Fibroblast of skin of left biceps (primary cell): Measurements from ENCODE around the gene TOMM7.
"Not testable (repeated sequence)": the region's sequence is repeated elsewhere in the genome, so short reads cannot be mapped to it uniquely, and the experiment has no call there.

ENCODE experiments used
- DNase-seq, 2 experiments: peaks; one replicate each; pipeline ENCODE4 v3.0.0-alpha.2; 2013; ENCODE audit warnings: low read depth in 2 of 2

Gene TOMM7

GRCh38 chr7:22853674-22854157 lies 31.1 kb upstream of the TOMM7 start:
- DNase-seq, result no peak

- no peak for DNase-seq
These were observed 30.5 kb upstream of the TOMM7 start for GRCh38 chr7:22853138-22853537.

GRCh38 chr7:22851145-22851544 lies 28.5 kb upstream of the TOMM7 start:
- no peak for DNase-seq

- DNase-seq, result not testable (repeated sequence)
These were observed 27.7 kb upstream of the TOMM7 start for GRCh38 chr7:22850394-22850793.

GRCh38 chr7:22849662-22850061 lies 27.0 kb upstream of the TOMM7 start:
- DNase-seq, result no peak

- no peak for DNase-seq
These were observed 26.5 kb upstream of the TOMM7 start for GRCh38 chr7:22849172-22849571.

- DNase-seq, result no peak
These were observed 24.3 kb upstream of the TOMM7 start for GRCh38 chr7:22846961-22847360.

GRCh38 chr7:22845221-22845834 lies 22.7 kb upstream of the TOMM7 start:
- DNase-seq, result no peak

- no peak for DNase-seq
These were observed 21.1 kb upstream of the TOMM7 start for GRCh38 chr7:22843681-22844309.

- DNase-seq, result no peak
These were observed 20.3 kb upstream of the TOMM7 start for GRCh38 chr7:22842973-22843372.

- no peak for DNase-seq
These were observed 19.8 kb upstream of the TOMM7 start for GRCh38 chr7:22842383-22842941.

- no peak for DNase-seq
These were observed 19.3 kb upstream of the TOMM7 start for GRCh38 chr7:22841954-22842353.

- no peak for DNase-seq
These were observed 14.7 kb upstream of the TOMM7 start for GRCh38 chr7:22837308-22837707.

GRCh38 chr7:22836506-22836905 lies 13.9 kb upstream of the TOMM7 start:
- not testable (repeated sequence) for DNase-seq

- DNase-seq, result no peak
These were observed 11.3 kb upstream of the TOMM7 start for GRCh38 chr7:22833957-22834356.

GRCh38 chr7:22833113-22833855 lies 10.6 kb upstream of the TOMM7 start:
- no peak for DNase-seq

- no peak for DNase-seq
These were observed 9.8 kb upstream of the TOMM7 start for GRCh38 chr7:22832401-22832800.

- no peak for DNase-seq
These were observed 9.1 kb upstream of the TOMM7 start for GRCh38 chr7:22831602-22832305.

- DNase-seq, result no peak
These were observed 4.9 kb upstream of the TOMM7 start for GRCh38 chr7:22827563-22827962.

GRCh38 chr7:22826593-22826992 lies 3.9 kb upstream of the TOMM7 start:
- no peak for DNase-seq

GRCh38 chr7:22824760-22825159 lies 2.1 kb upstream of the TOMM7 start:
- DNase-seq, result no peak

- DNase-seq, result no peak
These were observed 471 bp upstream of the TOMM7 start for GRCh38 chr7:22823142-22823497.
